PC-9 (cell line): ENCODE data around the gene CDH22.

Experiments
- EZH2 ChIP-seq: fragments of 200-600 bp; sonication (generic); IDR thresholded peaks from 2 replicates; pipeline ENCODE4 v1.8.0; 2017; ENCODE audit warnings: antibody characterized with exemption, low read depth
- TF ChIP-seq, protein P1 (sequence below): fragments of 200-600 bp; sonication (generic); conservative IDR thresholded peaks from 2 replicates; pipeline ENCODE4 v1.6.1; 2017; ENCODE audit warnings: mixed run types, antibody characterized with exemption, mild to moderate bottlenecking, moderate library complexity

DNA sequence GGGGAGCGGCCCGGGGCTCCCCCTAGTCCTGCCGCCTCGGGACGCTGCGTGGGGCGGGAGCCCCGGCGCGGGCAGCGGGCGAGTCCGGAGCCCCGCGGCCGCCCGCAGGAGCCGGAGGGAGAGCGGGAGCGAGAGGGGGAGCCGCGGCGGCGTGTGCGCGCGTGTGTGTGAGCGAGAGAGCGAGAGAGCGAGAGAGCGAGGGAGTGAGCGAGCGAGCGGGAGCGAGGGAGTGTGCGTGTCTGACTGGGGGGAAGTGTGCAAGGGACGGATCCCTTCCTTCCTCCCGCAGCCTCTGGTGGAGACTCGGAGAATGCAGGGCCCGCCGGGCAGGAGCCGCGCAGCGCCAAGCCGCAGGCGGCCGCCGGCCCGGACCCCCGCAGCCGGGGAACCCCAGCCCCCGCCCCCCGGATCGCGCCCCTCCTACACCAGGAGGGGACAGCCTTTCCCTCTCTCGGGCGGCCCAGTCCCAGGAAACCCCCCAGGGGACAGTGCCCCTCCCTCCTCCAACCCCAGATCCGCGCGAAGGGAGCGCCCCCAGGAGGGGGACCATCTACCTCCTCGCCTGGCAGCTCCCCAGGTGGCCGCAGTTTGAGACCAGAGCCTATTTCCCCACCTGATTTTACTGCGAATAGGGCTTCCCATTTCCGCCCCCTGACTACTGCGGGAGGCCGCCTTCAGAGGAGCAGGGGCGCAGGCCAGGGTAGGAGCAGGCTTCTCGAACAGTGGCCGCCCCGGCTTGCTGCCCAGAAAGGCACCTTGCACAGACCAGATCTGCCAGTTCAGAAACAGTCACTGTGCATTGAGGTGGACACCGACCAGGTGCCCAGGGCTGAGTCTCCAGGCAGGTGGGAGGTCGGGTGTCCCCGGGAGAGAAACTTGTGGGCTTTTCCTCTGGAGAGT is at the start of gene CDH22:
- TF ChIP-seq, protein P1, sequence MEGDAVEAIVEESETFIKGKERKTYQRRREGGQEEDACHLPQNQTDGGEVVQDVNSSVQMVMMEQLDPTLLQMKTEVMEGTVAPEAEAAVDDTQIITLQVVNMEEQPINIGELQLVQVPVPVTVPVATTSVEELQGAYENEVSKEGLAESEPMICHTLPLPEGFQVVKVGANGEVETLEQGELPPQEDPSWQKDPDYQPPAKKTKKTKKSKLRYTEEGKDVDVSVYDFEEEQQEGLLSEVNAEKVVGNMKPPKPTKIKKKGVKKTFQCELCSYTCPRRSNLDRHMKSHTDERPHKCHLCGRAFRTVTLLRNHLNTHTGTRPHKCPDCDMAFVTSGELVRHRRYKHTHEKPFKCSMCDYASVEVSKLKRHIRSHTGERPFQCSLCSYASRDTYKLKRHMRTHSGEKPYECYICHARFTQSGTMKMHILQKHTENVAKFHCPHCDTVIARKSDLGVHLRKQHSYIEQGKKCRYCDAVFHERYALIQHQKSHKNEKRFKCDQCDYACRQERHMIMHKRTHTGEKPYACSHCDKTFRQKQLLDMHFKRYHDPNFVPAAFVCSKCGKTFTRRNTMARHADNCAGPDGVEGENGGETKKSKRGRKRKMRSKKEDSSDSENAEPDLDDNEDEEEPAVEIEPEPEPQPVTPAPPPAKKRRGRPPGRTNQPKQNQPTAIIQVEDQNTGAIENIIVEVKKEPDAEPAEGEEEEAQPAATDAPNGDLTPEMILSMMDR = no peak
- no peak for TF ChIP-seq EZH2
